CMK (cell line): Measurements from ENCODE around the gene TMEM141.
"Not testable (repeated sequence)": the region's sequence is repeated elsewhere in the genome, so short reads cannot be mapped to it uniquely, and the experiment has no call there.

Source experiments
- DNase-seq: peaks from one replicate; pipeline ENCODE4 v3.0.0-alpha.2; 2010; ENCODE audit warnings: low read depth

TMEM141 gene

GRCh38 chr9:136794281-136794999, 3.3 kb downstream of the TMEM141 start:
- DNase-seq = no peak

DNA sequence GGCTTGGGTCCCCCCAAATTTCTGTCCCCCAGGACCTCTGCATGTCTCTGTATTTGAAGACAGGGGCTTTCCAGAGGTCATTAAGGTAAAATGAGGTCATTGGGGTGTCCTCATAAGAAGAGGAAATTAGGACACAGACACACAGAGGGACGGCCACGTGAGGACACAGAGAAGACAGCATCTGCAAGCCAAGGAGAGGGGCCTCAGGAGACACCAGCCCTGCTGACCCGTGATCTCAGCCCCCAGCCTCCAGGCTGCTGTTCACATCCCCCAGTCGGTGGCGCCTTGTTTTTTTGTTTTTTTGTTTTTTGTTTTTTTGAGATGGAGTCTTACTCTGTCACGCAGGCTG, 3.8 kb downstream of the TMEM141 start:
- no peak for DNase-seq

GRCh38 chr9:136796238-136796774, 5.2 kb downstream of the TMEM141 start, which contains the start of gene CCDC183:
CCDC183 (plus strand) TSS chr9:136796338; CDS start chr9:136796398, 60 bp downstream.
- DNase-seq = no peak

DNA sequence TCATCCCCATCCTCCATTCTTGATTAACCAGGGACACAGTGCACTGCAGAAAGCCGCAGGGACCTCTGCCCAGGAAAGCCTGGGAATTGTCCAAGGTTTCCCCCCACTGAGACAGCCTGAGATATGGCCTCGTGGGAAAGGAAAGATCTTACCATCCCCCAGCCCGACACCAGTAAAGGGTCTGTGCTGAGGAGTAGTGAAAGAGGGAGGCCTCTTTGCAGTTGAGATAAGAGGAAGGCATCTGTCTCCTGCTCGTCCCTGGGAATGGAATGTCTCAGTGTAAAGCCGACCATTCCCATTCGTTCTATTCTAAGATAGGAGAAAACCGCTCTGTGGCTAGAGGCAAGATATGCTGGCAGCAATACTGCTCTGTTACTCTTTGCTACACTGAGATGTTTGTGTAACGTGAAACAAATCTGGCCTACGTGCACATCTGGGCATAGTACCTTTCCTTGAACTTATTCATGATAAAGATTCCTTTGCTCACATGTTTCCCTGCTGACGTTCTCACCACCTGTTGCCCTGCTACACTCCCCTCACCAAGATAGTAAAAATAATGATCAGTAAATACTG, 5.7 kb downstream of the TMEM141 start:
- not testable (repeated sequence) for DNase-seq

DNA sequence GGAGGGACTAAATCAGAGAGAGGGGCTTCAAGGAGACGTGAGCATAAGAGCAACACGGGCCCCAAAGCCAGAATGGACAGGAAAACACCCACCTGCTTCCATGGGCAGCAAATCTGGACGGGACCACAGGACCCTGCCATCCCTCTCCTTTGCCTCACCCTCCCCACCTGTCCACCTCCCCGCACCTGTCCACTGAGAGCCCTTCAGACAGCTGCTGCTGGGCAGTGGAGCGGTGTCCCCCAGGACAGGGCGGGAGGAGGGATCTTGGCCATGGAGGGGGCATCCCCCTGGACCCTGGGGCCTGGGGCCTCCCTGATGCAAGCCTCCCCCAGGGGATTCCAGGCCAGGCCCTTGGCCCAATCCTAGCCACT, 7.5 kb downstream of the TMEM141 start:
- DNase-seq = no peak

GRCh38 chr9:136799079-136799853, 8.1 kb downstream of the TMEM141 start:
- no peak for DNase-seq

DNA sequence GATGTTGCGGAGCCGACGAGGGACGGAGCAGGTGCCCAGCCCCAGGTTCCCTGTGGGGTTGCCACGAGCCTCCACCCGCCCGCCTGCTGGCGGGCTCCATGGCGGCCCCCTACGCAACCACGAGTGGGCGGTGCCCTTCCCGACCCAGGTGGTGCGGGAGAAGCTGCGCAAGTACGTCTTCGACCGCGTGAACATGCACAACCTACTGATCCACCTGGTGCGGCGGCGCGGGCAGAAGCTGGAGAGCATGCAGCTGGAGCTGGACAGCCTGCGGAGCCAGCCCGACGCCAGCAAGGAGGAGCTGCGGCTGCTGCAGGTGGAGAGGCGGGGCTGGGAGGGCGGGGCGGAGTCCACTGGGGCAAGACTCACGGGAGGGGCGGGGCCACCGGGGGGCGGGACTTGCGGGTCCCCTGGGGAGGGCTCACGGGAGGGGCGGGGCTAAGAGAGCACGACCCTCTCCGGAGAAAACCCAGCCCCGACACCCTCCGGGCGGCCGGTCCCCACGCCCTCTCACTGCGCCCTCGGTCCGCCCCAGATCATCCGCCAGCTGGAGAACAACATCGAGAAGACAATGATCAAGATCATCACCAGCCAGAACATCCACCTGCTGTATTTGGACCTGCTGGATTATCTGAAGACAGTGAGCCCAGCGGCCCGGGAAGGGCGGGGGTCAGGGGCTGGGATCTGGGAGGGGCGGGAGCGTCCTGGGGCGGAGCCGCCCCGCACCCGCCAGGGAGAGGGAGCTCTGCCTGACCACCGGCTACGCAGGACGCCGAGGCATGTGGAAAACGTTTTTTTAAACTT, 8.9 kb downstream of the TMEM141 start:
- DNase-seq = peak; percentile 82

- DNase-seq = no peak
These were observed 11.2 kb downstream of the TMEM141 start for GRCh38 chr9:136802321-136802720.

GRCh38 chr9:136803009-136803550, 11.9 kb downstream of the TMEM141 start:
- DNase-seq = not testable (repeated sequence)

GRCh38 chr9:136803551-136804508, 12.7 kb downstream of the TMEM141 start:
- DNase-seq = no peak

DNA sequence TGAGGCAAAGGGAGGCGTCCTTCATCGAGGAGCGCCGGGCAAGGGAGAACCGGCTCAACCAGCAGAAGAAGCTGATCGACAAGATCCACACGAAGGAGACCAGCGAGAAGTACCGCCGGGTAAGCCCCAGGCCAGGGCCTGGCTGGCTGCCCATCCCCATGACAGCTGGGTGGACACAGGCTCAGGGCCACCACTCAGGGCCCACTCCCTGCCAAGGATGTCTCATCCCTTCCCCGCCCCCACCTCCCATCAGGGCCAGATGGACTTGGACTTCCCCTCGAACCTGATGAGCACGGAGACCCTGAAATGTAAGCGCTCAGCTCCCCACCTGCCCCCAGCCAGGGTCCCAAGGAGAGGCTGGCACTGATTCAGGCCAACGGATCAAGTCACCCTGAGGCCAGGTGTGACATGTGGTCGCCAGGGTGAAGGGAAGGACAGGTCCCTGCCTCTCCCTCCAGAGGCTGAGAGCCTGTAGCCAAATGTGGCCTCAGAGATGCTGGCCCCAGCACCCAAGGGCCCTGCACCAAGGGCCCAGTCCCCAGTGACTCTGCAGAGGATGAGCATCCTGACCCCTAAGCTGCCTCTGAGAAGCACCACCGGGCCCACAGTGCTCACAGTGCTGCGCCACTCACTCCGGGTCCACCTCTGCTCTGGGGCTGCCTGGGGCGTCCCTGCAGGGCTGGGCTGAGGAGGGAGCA, 13.5 kb downstream of the TMEM141 start:
- DNase-seq = no peak

- no peak for DNase-seq
These were observed 14.1 kb downstream of the TMEM141 start for GRCh38 chr9:136805207-136805740.

- no peak for DNase-seq
These were observed 14.9 kb downstream of the TMEM141 start for GRCh38 chr9:136806067-136806466.

DNA sequence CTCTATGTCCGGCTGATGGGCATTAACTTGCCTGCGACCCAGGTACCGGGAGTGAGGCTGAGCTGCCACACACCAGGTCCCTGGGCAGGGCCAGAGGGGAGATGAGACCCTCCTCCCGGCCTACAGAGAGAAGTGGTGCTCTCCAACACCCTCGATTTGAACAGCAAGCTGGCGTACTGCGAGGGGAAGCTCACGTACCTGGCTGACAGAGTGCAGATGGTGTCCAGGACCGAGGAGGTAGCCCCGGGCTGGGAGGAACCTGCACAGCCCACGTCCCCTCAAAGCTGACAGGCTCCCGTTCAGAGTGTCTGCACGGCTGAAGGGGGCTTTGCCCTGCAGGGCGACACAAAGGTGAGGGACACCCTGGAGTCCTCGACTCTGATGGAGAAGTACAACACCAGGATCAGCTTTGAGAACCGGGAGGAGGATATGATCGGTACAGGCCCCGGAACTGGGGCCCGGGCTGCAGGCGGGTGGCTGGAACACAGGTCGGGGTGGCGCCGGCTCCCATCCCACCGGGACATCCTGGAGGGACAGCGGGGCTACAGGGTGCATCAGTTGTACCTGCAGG, 15.6 kb downstream of the TMEM141 start:
- no peak for DNase-seq

- no peak for DNase-seq
These were observed 16.3 kb downstream of the TMEM141 start, which contains the start of gene RABL6 for GRCh38 chr9:136807281-136808074. RABL6 (plus strand) TSS chr9:136807948; CDS start chr9:136808197, 249 bp downstream.

DNA sequence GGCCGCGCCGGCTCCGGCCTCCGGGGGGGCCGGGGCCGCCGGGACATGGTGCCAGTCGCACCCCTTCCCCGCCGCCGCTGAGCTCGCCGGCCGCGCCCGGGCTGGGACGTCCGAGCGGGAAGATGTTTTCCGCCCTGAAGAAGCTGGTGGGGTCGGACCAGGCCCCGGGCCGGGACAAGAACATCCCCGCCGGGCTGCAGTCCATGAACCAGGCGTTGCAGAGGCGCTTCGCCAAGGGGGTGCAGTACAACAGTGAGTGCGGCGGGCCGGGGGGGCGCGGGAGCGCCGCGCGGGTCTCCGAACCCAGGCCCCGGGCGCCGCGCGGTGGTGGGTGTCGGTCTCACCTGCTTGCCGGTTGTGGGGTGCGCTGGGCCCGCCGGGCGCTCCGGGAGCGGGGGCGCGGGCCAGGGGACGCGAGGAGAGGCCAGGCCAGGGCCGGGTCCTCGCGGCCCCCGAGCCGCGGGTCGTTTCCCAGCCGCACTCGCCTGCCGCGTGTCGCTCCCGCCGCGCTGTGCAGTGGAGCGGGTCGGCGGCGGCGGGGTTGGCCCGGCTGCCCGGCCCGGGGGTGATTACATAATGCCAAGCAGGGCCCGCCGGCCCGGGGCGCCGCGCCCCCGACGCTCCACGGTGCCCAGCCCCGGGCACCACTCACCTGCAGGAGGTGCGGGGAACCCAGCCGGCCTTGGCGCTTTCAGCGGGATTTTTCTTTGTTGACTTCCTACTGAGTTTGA, 17.1 kb downstream of the TMEM141 start:
- DNase-seq = no peak

DNA sequence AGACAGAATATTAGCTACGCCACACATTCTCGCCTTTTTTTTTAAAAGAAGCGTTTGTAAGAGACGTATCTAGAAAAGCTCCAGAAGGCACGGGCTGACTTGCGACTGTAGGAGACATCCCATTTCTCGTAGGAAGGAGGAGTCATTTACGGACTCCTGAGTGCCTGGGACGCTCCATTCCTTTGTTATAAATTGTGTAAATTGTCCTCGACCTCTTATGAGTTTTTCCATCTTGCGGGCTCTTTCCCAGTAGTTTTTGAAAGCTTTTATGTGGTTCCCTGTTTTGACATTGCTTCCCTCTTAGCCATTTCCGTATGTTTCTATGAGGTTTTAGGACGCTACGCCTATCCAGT, 17.6 kb downstream of the TMEM141 start:
- no peak for DNase-seq
